HG02678 (cell line): ENCODE measurements around the gene IL20RA.
"Not testable (repeated sequence)": the region's sequence is repeated elsewhere in the genome, so short reads cannot be mapped to it uniquely, and the experiment has no call there.

Source experiments
- ATAC-seq: cut with Tn5 transposase; IDR thresholded peaks from one replicate; pipeline ENCODE4 v1.9.1; 2021; ENCODE audit warnings: mild to moderate bottlenecking, moderate library complexity; ENCODE audit not compliant: unreplicated experiment

Gene IL20RA

GRCh38 chr6:136977075-136977474 lies 67.7 kb downstream of the IL20RA start:
- ATAC-seq: no peak

- ATAC-seq: no peak
These were observed 69.6 kb downstream of the IL20RA start for GRCh38 chr6:136975089-136975715.

- ATAC-seq: not testable (repeated sequence)
These were observed 71.0 kb downstream of the IL20RA start for GRCh38 chr6:136973781-136974180.

- ATAC-seq: no peak
These were observed 73.2 kb downstream of the IL20RA start for GRCh38 chr6:136971609-136972008.

- no peak for ATAC-seq
These were observed 74.8 kb downstream of the IL20RA start for GRCh38 chr6:136969930-136970329.

- ATAC-seq: no peak
These were observed 75.3 kb downstream of the IL20RA start for GRCh38 chr6:136969433-136969832.

GRCh38 chr6:136968837-136969236 lies 75.9 kb downstream of the IL20RA start:
- no peak for ATAC-seq

- ATAC-seq: peak; percentile 98
These were observed 76.7 kb downstream of the IL20RA start for GRCh38 chr6:136967876-136968752.

GRCh38 chr6:136964398-136964797 lies 80.4 kb downstream of the IL20RA start:
- no peak for ATAC-seq

GRCh38 chr6:136963259-136963658 lies 81.5 kb downstream of the IL20RA start:
- ATAC-seq: no peak

GRCh38 chr6:136962661-136963060 lies 82.1 kb downstream of the IL20RA start:
- no peak for ATAC-seq

GRCh38 chr6:136961848-136962247 lies 82.9 kb downstream of the IL20RA start:
- ATAC-seq: no peak

- ATAC-seq: no peak
These were observed 84.0 kb downstream of the IL20RA start for GRCh38 chr6:136960781-136961180.

- not testable (repeated sequence) for ATAC-seq
These were observed 84.8 kb downstream of the IL20RA start for GRCh38 chr6:136959935-136960334.

GRCh38 chr6:136959471-136959891 lies 85.3 kb downstream of the IL20RA start:
- no peak for ATAC-seq

GRCh38 chr6:136958168-136958567 lies 86.6 kb downstream of the IL20RA start:
- no peak for ATAC-seq

GRCh38 chr6:136956590-136957544 lies 87.9 kb downstream of the IL20RA start:
- ATAC-seq: no peak

- no peak for ATAC-seq
These were observed 89.6 kb downstream of the IL20RA start for GRCh38 chr6:136955123-136955522.

- ATAC-seq: no peak
These were observed 92.0 kb downstream of the IL20RA start for GRCh38 chr6:136952714-136953260.

- no peak for ATAC-seq
These were observed 94.2 kb downstream of the IL20RA start for GRCh38 chr6:136950436-136951126.
